ENCODE results near the gene SLC6A6. TPM values are rescaled to one million over a fixed set of nuclear protein-coding genes. Genes with fewer than 3 reads are reported as not detected.

Gene SLC6A6
- total and polyA plus RNA-seq, 4 donors = 0.92 to 7.2 (median 2.9) TPM

DNA sequence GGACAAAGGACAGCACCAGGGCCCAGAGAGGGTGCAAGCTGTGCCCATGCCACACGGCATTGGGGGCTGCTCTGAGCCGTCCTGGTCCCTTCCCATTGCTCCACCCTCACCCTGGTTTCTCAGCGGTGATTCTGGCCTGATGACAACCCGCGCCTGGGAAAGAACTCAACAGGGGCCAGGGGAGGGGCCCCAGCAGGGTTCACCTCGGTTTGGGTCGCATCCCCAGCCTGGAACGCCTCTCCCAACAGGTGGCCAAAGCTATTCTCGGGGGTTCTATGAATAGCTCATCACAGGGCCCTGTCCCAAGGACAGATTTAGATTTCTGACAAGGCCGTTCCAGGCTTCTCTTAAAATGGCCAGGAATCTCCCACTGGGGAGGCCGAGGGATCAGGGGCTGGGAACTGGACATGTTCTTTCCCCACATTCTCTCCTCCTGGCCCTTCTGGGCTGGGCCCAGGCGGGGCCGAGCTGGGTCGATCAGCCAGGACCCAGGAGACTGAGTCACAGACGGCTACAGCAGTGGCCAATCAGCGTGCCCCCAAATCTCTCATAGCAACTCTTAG is 119.8 kb downstream of the SLC6A6 start:
- Histone ChIP-seq H3K36me3 (ENCODE audit: control insufficient read depth in 4 of 4, insufficient read depth in 3 of 4, low read depth in 1 of 4, low read length in 3 of 4) (no peaks in the 10 kb centered on the region), H3K27ac (ENCODE audit: low read depth in 1 of 2, low read length in 2 of 2) (no peak overlapping the region), H3K9ac (ENCODE audit: low read depth in 1 of 2, low read length in 2 of 2) (no peak overlapping the region), H3K4me3 (ENCODE audit: low read depth in 1 of 3, low read length in 3 of 3) (no peak overlapping the region), H3K4me1 (ENCODE audit: control insufficient read depth in 4 of 4, insufficient read depth in 4 of 4, low read length in 3 of 4) (no peaks in the 10 kb centered on the region), H3K9me3 (ENCODE audit: control insufficient read depth in 4 of 4, low read length in 3 of 4) (no peaks in the 10 kb centered on the region), H3K27me3 (ENCODE audit: control insufficient read depth in 4 of 4, insufficient read depth in 4 of 4, low read length in 3 of 4) (no peaks in the 10 kb centered on the region)
- 86% methylated on average over 16 of the region's 16 CpGs for WGBS
- TF ChIP-seq HNF4G (IDR thresholded peaks at IDR 0.05) (no peak), EGR1 (IDR thresholded peaks at IDR 0.05; ENCODE audit: low read depth in 2 of 2) (no peak), YY1 (IDR thresholded peaks at IDR 0.05) (no peak), MAX (IDR thresholded peaks at IDR 0.05) (no peak), RXRA (IDR thresholded peaks at IDR 0.05) (no peak), TAF1 (conservative IDR thresholded peaks at IDR 0.05) (no peak), SP1 (IDR thresholded peaks at IDR 0.05) (no peak), JUND (IDR thresholded peaks at IDR 0.05) (no peak), ZBTB33 (IDR thresholded peaks at IDR 0.05) (no peak), ATF3 (IDR thresholded peaks at IDR 0.05) (no peak), FOXA1 (IDR thresholded peaks at IDR 0.05) (no peak), FOXA2 (IDR thresholded peaks at IDR 0.05) (no peak), RAD21 (IDR thresholded peaks at IDR 0.05) (no peak), NR2F2 (IDR thresholded peaks at IDR 0.05) (no peak), GABPA (IDR thresholded peaks at IDR 0.05 in 1 of 2, conservative IDR thresholded peaks at IDR 0.05 in 1 of 2) (no peak), CTCF (IDR thresholded peaks at IDR 0.05; ENCODE audit: low read depth, low read length, missing input control) (no peak)
- TF ChIP-seq, protein P1, sequence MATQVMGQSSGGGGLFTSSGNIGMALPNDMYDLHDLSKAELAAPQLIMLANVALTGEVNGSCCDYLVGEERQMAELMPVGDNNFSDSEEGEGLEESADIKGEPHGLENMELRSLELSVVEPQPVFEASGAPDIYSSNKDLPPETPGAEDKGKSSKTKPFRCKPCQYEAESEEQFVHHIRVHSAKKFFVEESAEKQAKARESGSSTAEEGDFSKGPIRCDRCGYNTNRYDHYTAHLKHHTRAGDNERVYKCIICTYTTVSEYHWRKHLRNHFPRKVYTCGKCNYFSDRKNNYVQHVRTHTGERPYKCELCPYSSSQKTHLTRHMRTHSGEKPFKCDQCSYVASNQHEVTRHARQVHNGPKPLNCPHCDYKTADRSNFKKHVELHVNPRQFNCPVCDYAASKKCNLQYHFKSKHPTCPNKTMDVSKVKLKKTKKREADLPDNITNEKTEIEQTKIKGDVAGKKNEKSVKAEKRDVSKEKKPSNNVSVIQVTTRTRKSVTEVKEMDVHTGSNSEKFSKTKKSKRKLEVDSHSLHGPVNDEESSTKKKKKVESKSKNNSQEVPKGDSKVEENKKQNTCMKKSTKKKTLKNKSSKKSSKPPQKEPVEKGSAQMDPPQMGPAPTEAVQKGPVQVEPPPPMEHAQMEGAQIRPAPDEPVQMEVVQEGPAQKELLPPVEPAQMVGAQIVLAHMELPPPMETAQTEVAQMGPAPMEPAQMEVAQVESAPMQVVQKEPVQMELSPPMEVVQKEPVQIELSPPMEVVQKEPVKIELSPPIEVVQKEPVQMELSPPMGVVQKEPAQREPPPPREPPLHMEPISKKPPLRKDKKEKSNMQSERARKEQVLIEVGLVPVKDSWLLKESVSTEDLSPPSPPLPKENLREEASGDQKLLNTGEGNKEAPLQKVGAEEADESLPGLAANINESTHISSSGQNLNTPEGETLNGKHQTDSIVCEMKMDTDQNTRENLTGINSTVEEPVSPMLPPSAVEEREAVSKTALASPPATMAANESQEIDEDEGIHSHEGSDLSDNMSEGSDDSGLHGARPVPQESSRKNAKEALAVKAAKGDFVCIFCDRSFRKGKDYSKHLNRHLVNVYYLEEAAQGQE (IDR thresholded peaks at IDR 0.05) = no peak
- no peak for DNase-seq (ENCODE audit: low spot score)

All from liver (tissue), 9 donors.